ENCODE data around the gene PLCD4.

Gene PLCD4

DNA sequence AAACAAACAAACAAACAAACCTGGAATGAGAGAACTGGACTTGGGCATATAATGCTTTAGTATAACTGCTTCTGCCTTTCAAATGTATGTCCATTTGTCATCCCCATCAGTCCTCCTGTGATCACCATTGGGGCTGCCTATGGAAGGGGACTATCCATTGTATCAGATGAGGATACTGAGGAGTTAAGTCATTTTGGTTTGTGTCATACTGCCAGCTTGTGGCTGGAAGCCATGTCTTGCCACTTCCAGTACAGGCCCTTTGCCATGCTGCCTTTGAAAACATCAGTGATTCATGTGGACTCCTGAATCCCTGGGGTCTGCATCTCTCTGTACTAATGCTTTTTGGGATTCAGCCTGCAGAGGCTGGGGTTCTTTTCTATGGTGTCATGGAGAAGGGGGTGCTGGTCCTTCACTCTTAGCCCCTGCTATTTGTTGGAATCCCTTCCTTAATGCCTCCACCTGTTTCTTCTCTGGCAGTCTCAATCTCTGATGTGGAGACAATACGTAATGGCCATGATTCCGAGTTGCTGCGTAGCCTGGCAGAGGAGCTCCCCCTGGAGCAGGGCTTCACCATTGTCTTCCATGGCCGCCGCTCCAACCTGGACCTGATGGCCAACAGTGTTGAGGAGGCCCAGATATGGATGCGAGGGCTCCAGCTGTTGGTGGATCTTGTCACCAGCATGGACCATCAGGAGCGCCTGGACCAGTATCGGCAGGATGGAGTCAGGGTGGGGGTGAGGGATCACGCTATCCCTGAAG lies 10.6 kb downstream of the PLCD4 start:
- TF ChIP-seq, protein P1, sequence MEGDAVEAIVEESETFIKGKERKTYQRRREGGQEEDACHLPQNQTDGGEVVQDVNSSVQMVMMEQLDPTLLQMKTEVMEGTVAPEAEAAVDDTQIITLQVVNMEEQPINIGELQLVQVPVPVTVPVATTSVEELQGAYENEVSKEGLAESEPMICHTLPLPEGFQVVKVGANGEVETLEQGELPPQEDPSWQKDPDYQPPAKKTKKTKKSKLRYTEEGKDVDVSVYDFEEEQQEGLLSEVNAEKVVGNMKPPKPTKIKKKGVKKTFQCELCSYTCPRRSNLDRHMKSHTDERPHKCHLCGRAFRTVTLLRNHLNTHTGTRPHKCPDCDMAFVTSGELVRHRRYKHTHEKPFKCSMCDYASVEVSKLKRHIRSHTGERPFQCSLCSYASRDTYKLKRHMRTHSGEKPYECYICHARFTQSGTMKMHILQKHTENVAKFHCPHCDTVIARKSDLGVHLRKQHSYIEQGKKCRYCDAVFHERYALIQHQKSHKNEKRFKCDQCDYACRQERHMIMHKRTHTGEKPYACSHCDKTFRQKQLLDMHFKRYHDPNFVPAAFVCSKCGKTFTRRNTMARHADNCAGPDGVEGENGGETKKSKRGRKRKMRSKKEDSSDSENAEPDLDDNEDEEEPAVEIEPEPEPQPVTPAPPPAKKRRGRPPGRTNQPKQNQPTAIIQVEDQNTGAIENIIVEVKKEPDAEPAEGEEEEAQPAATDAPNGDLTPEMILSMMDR (IDR thresholded peaks at IDR 0.05; ENCODE audit: extremely low read depth, insufficient read depth, missing control alignments), result peak; percentile 15
- DNase-seq (ENCODE audit: low spot score), result no peak
- in situ Hi-C loops (cut with MboI; ENCODE audit: low pct_unique_long_range_greater_than_20kb, low sequenced_read_pairs, unreplicated experiment), result no loop called here

DNA sequence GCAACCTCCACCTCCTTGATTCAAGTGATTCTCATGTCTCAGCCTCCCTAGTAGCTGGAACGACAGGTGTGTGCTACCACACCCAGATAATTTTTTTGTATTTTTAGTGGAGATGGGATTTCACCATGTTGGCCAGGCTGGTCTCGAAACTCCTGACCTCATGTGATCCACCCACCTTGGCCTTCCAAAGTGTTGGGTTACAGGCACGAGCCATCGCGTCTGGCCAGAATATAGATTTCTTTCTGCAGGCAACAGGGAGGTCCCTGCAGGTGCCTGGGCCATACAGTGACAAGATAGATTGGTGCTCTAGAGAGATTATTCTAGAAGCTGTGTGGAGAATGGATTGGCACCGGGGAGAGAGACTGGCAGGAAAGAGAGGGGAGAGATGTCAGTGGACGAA lies 13.3 kb downstream of the PLCD4 start:
- TF ChIP-seq, protein P1 (IDR thresholded peaks at IDR 0.05; ENCODE audit: extremely low read depth, insufficient read depth, missing control alignments), result no peak
- in situ Hi-C loops (cut with MboI; ENCODE audit: low pct_unique_long_range_greater_than_20kb, low sequenced_read_pairs, unreplicated experiment), result no loop called here
- DNase-seq (ENCODE audit: low spot score), result no peak

DNA sequence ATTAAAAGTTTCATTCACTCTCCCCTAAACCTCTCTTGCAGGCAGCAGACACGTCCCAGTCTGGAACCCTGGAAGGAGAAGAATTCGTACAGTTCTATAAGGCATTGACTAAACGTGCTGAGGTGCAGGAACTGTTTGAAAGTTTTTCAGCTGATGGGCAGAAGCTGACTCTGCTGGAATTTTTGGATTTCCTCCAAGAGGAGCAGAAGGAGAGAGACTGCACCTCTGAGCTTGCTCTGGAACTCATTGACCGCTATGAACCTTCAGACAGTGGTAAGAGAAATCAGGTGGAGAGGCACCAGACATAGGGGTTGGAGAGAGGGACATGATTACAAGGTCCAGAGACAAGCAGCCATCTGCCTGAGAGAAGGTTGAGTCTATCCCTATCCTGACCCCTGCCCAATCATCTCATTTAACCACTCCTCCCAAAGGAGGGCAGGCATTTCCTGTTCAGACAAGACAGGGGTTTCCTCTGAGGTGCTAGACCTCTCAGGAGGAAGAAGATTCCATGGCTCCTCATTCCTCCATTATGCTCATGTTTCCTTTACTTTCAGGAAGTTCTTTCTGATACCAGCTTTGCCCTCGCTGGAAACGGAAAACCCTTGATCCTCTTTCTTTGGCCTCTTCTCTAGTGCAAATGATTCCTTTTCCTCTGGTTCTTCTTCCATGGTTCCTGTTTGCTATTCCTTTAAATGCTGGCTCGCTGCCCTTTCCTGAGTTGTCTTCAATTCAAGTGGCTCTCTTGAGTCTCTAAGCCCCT lies 15.1 kb downstream of the PLCD4 start:
- TF ChIP-seq, protein P1 (IDR thresholded peaks at IDR 0.05; ENCODE audit: extremely low read depth, insufficient read depth, missing control alignments), result no peak
- in situ Hi-C loops (cut with MboI; ENCODE audit: low pct_unique_long_range_greater_than_20kb, low sequenced_read_pairs, unreplicated experiment), result no loop called here
- no peak for DNase-seq (ENCODE audit: low spot score)

- in situ Hi-C loops (cut with MboI; ENCODE audit: low pct_unique_long_range_greater_than_20kb, low sequenced_read_pairs, unreplicated experiment), result no loop called here
- TF ChIP-seq, protein P1 (IDR thresholded peaks at IDR 0.05; ENCODE audit: extremely low read depth, insufficient read depth, missing control alignments), result no peak
- DNase-seq (ENCODE audit: low spot score), result no peak
Measured at GRCh38 chr2:218623366-218623705, 15.6 kb downstream of the PLCD4 start.

DNA sequence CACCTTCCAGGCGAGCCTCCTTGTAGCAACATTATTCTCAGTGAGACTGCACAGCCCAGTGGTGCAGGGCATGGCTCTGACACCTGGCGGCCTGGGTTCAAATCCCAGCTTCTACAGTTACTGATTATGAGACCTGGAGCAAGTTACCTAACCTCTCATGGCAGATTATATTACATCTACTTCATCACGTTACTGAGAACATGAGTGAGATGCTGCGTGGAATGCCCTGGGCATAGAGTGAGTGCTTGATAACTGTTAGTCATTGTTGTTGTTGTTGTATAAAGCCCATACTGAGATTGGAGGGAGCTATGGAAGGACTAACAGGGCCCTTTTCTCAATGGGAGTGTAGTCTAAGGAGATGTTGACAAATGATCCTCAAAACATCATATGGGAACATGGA lies 18.7 kb downstream of the PLCD4 start:
- in situ Hi-C loops (cut with MboI; ENCODE audit: low pct_unique_long_range_greater_than_20kb, low sequenced_read_pairs, unreplicated experiment), result no loop called here
- TF ChIP-seq, protein P1 (IDR thresholded peaks at IDR 0.05; ENCODE audit: extremely low read depth, insufficient read depth, missing control alignments), result no peak
- no peak for DNase-seq (ENCODE audit: low spot score)

DNA sequence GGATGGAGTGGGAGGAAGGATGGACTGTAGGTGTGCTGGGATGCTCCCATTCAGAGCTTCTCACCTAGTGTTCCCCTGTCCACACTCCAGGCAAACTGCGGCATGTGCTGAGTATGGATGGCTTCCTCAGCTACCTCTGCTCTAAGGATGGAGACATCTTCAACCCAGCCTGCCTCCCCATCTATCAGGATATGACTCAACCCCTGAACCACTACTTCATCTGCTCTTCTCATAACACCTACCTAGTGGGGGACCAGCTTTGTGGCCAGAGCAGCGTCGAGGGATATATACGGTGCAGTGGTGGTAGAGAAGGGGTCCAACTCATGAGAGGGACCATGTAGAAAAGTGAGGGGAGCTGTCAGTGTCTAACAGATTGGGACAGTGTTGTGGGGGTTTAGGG lies 20.2 kb downstream of the PLCD4 start:
- in situ Hi-C loops (cut with MboI; ENCODE audit: low pct_unique_long_range_greater_than_20kb, low sequenced_read_pairs, unreplicated experiment), result no loop called here
- TF ChIP-seq, protein P1 (IDR thresholded peaks at IDR 0.05; ENCODE audit: extremely low read depth, insufficient read depth, missing control alignments), result no peak
- DNase-seq (ENCODE audit: low spot score), result no peak

All from GM13977 (cell line).